Measurements from ENCODE around the gene RPAP3. TPM values are rescaled to one million over a fixed set of nuclear protein-coding genes. Genes with fewer than 3 reads are reported as not detected.

Gene RPAP3
- total and polyA plus RNA-seq, 2 of the 4 experiments (the other 2 are of a cell fraction): 10.6 to 13.4 TPM

DNA sequence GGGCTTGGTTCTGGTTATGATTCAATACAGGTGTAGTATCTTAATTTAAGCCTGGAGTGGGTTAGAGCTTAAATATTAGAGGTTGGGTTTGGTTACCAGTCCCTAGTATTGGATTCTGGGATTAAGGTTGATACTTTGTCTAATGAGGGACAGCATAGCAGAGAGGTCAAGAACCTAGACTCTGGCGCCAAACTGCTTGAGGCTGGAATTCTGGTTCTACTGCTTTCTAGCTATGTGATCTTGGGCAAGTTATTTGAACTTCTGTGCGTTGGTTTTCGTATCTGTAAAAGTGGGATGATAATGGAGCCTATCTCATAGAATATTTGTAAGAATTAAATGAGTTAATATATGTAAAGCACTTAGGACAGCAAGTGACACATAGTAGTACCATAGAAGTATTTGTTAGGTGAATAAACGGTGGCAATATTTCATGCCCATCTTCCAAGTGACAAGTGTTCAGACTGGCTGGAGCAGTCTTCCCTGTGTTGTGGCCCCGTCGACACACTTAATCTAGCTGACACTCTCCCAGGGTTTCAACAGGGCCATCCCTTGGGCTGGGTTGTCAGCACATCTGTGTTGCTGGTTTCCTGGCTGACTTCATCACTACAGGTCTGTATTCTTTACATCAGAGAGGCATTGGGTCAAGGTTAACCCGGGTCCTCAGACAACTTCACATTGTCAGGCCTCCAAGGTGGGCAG, 16.5 kb upstream of the RPAP3 start:
- H2AK5ac ChIP-seq (ENCODE audit: low read depth, low read length): no peak overlapping the region
- no peak overlapping the region for H2BK5ac ChIP-seq (ENCODE audit: low read depth, low read length, poor library complexity, severe bottlenecking)
- H3K18ac ChIP-seq (ENCODE audit: low read depth, low read length): no peak overlapping the region
- dilution Hi-C loops (cut with HindIII; ENCODE audit: low sequenced_read_pairs, unreplicated experiment): no loop called here
- H3K4me2 ChIP-seq (ENCODE audit: low read depth, low read length): no peak overlapping the region
- CTCF ChIA-PET: no interaction called here
- BruUV-seq (replicated peaks): no TSS peak
- H3K27me3 ChIP-seq (ENCODE audit: control insufficient read depth, insufficient read depth, low read length): no peaks in the 10 kb centered on the region
- in situ Hi-C loops (cut with MboI; ENCODE audit: low sequenced_read_pairs): loop anchor here (10.0 kb wide), 1 partner anchor 423 kb away; no protein-coding TSS in a partner anchor
- H3K79me1 ChIP-seq (ENCODE audit: low read depth in 1 of 2, low read length in 2 of 2): no peaks in the 10 kb centered on the region
- no peak overlapping the region for H2AK9ac ChIP-seq (replicated peaks; ENCODE audit: low read depth, low read length, poor library complexity)
- H3K4ac ChIP-seq (ENCODE audit: low read depth, low read length): no peak overlapping the region
- TF ChIP-seq, protein P1, sequence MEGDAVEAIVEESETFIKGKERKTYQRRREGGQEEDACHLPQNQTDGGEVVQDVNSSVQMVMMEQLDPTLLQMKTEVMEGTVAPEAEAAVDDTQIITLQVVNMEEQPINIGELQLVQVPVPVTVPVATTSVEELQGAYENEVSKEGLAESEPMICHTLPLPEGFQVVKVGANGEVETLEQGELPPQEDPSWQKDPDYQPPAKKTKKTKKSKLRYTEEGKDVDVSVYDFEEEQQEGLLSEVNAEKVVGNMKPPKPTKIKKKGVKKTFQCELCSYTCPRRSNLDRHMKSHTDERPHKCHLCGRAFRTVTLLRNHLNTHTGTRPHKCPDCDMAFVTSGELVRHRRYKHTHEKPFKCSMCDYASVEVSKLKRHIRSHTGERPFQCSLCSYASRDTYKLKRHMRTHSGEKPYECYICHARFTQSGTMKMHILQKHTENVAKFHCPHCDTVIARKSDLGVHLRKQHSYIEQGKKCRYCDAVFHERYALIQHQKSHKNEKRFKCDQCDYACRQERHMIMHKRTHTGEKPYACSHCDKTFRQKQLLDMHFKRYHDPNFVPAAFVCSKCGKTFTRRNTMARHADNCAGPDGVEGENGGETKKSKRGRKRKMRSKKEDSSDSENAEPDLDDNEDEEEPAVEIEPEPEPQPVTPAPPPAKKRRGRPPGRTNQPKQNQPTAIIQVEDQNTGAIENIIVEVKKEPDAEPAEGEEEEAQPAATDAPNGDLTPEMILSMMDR (conservative IDR thresholded peaks at IDR 0.05; ENCODE audit: low read depth, low read length): no peak
- TF ChIP-seq MXI1 (IDR thresholded peaks at IDR 0.05; ENCODE audit: borderline replicate concordance, low read depth, low read length) (no peak), CHD1 (IDR thresholded peaks at IDR 0.05; ENCODE audit: low read depth, low read length) (no peak), BHLHE40 (IDR thresholded peaks at IDR 0.05; ENCODE audit: low read depth, low read length) (no peak), RAD21 (IDR thresholded peaks at IDR 0.05; ENCODE audit: low read length) (no peak), FOS (IDR thresholded peaks at IDR 0.05; ENCODE audit: low read depth, low read length) (no peak), RCOR1 (IDR thresholded peaks at IDR 0.05; ENCODE audit: insufficient replicate concordance, low read length) (no peak), MAFK (IDR thresholded peaks at IDR 0.05; ENCODE audit: low read depth, low read length) (no peak), SMC3 (IDR thresholded peaks at IDR 0.05; ENCODE audit: low read depth, low read length) (no peak), POLR2A (IDR thresholded peaks at IDR 0.05; ENCODE audit: low read depth, low read length) (no peak), RFX5 (IDR thresholded peaks at IDR 0.05; ENCODE audit: low read depth, low read length) (no peak), CEBPB (IDR thresholded peaks at IDR 0.05; ENCODE audit: low read depth, low read length) (no peak), NFE2L2 (IDR thresholded peaks at IDR 0.05; ENCODE audit: low read depth, low read length) (no peak)
- TF ChIP-seq, protein P2, sequence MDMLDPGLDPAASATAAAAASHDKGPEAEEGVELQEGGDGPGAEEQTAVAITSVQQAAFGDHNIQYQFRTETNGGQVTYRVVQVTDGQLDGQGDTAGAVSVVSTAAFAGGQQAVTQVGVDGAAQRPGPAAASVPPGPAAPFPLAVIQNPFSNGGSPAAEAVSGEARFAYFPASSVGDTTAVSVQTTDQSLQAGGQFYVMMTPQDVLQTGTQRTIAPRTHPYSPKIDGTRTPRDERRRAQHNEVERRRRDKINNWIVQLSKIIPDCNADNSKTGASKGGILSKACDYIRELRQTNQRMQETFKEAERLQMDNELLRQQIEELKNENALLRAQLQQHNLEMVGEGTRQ (IDR thresholded peaks at IDR 0.05; ENCODE audit: low read depth, low read length): no peak
- TF ChIP-seq, protein P3, sequence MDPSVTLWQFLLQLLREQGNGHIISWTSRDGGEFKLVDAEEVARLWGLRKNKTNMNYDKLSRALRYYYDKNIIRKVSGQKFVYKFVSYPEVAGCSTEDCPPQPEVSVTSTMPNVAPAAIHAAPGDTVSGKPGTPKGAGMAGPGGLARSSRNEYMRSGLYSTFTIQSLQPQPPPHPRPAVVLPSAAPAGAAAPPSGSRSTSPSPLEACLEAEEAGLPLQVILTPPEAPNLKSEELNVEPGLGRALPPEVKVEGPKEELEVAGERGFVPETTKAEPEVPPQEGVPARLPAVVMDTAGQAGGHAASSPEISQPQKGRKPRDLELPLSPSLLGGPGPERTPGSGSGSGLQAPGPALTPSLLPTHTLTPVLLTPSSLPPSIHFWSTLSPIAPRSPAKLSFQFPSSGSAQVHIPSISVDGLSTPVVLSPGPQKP (IDR thresholded peaks at IDR 0.05; ENCODE audit: borderline replicate concordance, low read depth, low read length): no peak
- no peak overlapping the region for H3K23ac ChIP-seq (ENCODE audit: low read depth, low read length)
- no peaks in the 10 kb centered on the region for H3K36me3 ChIP-seq (ENCODE audit: control insufficient read depth, insufficient read depth, low read length)
- H2BK20ac ChIP-seq (ENCODE audit: low read depth, low read length): no peak overlapping the region
- H3K9me1 ChIP-seq (ENCODE audit: insufficient read depth, low read length): peaks cover 10% of the 10 kb centered on the region
- H4K20me1 ChIP-seq (ENCODE audit: insufficient read depth, low read length): no peaks in the 10 kb centered on the region
- H2BK120ac ChIP-seq (ENCODE audit: low read depth, low read length): no peak overlapping the region
- H4K8ac ChIP-seq (ENCODE audit: low read depth in 2 of 2, low read length in 2 of 2): no peak overlapping the region
- ATAC-seq (ENCODE audit: low read depth) (no peak), DNase-seq (no peak)
- H3K9ac ChIP-seq (ENCODE audit: low read depth, low read length): no peak overlapping the region
- no peaks in the 10 kb centered on the region for H3K9me3 ChIP-seq (ENCODE audit: control insufficient read depth, insufficient read depth, low read length)
- H2BK15ac ChIP-seq (ENCODE audit: low read depth, low read length): no peak overlapping the region
- no peak overlapping the region for H3K14ac ChIP-seq (replicated peaks; ENCODE audit: low read depth, low read length)
- no peak overlapping the region for H3K56ac ChIP-seq (ENCODE audit: extremely low read depth, insufficient read depth, low read length)
- POLR2A ChIA-PET (ENCODE audit: unreplicated experiment): interaction anchor here (0.6 kb wide), 1 partner anchor 9 kb away, joined by 3 read pairs; no protein-coding TSS in a partner anchor
- peaks cover 18% of the 10 kb centered on the region for H3K4me1 ChIP-seq (ENCODE audit: control insufficient read depth, insufficient read depth, low read length)
- intact Hi-C loops (cut with micrococcal nuclease): no loop called here
- H4K5ac ChIP-seq (ENCODE audit: low read depth, low read length): no peak overlapping the region
- H2AFZ ChIP-seq (replicated peaks; ENCODE audit: low read length, poor library complexity): no peak overlapping the region
- no peak overlapping the region for H3K4me3 ChIP-seq (ENCODE audit: insufficient read depth, low read depth, low read length)
- no peak overlapping the region for H3K27ac ChIP-seq (ENCODE audit: insufficient read depth, low read length)
- no peak overlapping the region for H4K91ac ChIP-seq (ENCODE audit: insufficient read depth, low read depth, low read length)
- whole genome bisulfite sequencing, 2 experiments (ENCODE audit: extremely low coverage in 2 of 2, insufficient read length in 1 of 2): 79% methylated on average over 2 of the region's 7 CpGs; no CpG with 5 or more reads in 1 of the 2 experiments
